Measurements from ENCODE around the gene THADA.

Gene THADA

DNA sequence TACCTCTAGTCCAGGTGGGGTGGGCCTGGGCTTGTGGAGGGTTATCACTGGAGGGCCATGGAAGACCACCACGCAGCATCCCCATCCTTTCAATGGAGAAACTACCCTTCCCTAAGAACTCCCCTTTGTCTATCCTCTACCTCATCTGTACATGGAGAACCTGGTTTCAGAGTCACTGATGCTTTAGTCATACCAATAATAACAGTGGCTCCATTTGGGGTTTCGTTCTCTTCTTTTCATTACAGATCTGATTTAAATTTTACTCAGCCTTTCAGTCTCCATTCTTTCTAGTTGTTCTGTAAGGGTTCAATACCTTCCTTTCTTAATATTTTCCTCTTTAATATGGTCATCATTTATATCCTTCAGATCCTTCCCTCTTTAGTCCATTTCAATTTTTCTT lies 314.8 kb downstream of the THADA start:
- TF ChIP-seq, protein P1, sequence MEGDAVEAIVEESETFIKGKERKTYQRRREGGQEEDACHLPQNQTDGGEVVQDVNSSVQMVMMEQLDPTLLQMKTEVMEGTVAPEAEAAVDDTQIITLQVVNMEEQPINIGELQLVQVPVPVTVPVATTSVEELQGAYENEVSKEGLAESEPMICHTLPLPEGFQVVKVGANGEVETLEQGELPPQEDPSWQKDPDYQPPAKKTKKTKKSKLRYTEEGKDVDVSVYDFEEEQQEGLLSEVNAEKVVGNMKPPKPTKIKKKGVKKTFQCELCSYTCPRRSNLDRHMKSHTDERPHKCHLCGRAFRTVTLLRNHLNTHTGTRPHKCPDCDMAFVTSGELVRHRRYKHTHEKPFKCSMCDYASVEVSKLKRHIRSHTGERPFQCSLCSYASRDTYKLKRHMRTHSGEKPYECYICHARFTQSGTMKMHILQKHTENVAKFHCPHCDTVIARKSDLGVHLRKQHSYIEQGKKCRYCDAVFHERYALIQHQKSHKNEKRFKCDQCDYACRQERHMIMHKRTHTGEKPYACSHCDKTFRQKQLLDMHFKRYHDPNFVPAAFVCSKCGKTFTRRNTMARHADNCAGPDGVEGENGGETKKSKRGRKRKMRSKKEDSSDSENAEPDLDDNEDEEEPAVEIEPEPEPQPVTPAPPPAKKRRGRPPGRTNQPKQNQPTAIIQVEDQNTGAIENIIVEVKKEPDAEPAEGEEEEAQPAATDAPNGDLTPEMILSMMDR (IDR thresholded peaks at IDR 0.05) = no peak
- H3K9me3 ChIP-seq = peaks cover 9% of the 10 kb centered on the region
- no peak overlapping the region for H3K4me3 ChIP-seq (ENCODE audit: low read depth in 1 of 2, low read length in 1 of 2)
- no peak overlapping the region for H3K27ac ChIP-seq
- peaks cover 10 to 15% of the 10 kb centered on the region in 2 experiments for H3K4me1 ChIP-seq (ENCODE audit: control insufficient read depth in 1 of 2, insufficient read depth in 1 of 2, low read depth in 1 of 2, low read length in 1 of 2)
- no peaks in the 10 kb centered on the region for H3K27me3 ChIP-seq
- peaks cover 22% of the 10 kb centered on the region for H3K36me3 ChIP-seq

DNA sequence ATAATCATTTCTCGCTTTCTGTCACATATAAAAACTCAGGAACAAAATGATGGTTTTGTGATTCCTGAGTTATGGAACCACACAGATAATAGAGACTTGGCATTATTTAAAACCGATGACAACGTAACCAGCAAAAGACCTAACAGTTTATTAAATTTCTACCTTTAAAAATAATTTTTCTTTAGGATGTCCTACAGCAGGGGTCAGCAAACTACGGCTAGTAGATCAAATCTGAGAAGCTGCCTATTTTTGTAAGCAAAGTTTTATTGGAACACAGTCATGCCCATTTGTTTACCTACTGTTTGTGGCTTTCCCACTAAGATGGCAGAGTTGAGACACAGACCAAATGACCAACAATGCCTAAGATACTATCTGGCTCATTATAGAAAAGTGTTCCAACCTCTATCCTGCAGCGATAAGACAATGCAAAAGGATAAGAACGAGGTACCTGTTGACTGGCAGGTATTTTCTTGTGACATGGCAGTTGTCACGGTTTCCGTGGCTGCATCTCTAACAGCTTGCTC lies 316.5 kb downstream of the THADA start:
- Histone ChIP-seq H3K9me3 (peaks cover 1% of the 10 kb centered on the region), H3K27me3 (no peaks in the 10 kb centered on the region), H3K4me3 (ENCODE audit: low read depth in 1 of 2, low read length in 1 of 2) (no peak overlapping the region), H3K36me3 (peaks cover 13% of the 10 kb centered on the region), H3K27ac (no peak overlapping the region), H3K4me1 (ENCODE audit: control insufficient read depth in 1 of 2, insufficient read depth in 1 of 2, low read depth in 1 of 2, low read length in 1 of 2) (peaks cover 10 to 15% of the 10 kb centered on the region in 2 experiments)
- TF ChIP-seq, protein P1 (IDR thresholded peaks at IDR 0.05) = no peak

DNA sequence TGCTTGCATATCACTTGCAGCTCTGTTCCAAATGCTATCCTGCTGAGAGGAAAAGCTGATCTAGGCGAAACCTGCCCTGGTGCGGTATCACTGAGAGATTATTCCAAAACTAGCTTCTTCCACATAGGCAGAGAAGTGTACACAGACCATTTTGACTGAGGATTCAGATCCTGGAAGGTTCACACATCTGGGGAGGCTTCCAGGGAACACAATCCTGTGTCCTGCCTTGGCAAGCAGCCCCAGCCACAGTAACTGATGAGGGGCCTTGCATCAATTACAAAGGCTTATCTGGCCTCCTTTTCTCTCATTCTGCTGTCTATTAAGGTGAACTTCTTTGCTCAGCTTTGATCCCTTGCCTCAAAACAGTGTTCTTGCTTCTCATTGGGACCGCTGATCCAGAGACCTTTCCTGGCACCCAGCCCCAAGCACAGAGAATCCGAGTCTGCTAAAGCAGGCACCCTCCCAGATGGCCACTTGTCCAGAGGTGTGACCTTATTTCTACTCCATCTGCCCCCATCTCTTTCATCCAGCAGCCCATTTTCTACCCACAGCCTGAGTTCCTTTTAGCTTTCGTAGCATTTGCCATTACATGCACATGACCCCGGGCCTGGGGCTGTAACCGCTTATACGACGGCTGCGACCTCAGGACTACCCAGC lies 317.1 kb downstream of the THADA start:
- Histone ChIP-seq H3K4me1 (ENCODE audit: control insufficient read depth in 1 of 2, insufficient read depth in 1 of 2, low read depth in 1 of 2, low read length in 1 of 2) (peaks cover 10 to 15% of the 10 kb centered on the region in 2 experiments), H3K27ac (no peak overlapping the region), H3K9me3 (no peaks in the 10 kb centered on the region), H3K36me3 (peaks cover 10% of the 10 kb centered on the region), H3K27me3 (no peaks in the 10 kb centered on the region), H3K4me3 (ENCODE audit: low read depth in 1 of 2, low read length in 1 of 2) (no peak overlapping the region)
- TF ChIP-seq, protein P1 (IDR thresholded peaks at IDR 0.05) = no peak

GRCh38 chr2:43276962-43277391 lies 318.9 kb downstream of the THADA start:
- Histone ChIP-seq H3K27me3 (no peaks in the 10 kb centered on the region), H3K4me1 (ENCODE audit: control insufficient read depth in 1 of 2, insufficient read depth in 1 of 2, low read depth in 1 of 2, low read length in 1 of 2) (peaks cover 10 to 15% of the 10 kb centered on the region in 2 experiments), H3K9me3 (no peaks in the 10 kb centered on the region), H3K36me3 (peaks cover 6% of the 10 kb centered on the region), H3K4me3 (ENCODE audit: low read depth in 1 of 2, low read length in 1 of 2) (no peak overlapping the region), H3K27ac (peak overlapping the region; percentile 62)
- TF ChIP-seq, protein P1 (IDR thresholded peaks at IDR 0.05) = no peak

DNA sequence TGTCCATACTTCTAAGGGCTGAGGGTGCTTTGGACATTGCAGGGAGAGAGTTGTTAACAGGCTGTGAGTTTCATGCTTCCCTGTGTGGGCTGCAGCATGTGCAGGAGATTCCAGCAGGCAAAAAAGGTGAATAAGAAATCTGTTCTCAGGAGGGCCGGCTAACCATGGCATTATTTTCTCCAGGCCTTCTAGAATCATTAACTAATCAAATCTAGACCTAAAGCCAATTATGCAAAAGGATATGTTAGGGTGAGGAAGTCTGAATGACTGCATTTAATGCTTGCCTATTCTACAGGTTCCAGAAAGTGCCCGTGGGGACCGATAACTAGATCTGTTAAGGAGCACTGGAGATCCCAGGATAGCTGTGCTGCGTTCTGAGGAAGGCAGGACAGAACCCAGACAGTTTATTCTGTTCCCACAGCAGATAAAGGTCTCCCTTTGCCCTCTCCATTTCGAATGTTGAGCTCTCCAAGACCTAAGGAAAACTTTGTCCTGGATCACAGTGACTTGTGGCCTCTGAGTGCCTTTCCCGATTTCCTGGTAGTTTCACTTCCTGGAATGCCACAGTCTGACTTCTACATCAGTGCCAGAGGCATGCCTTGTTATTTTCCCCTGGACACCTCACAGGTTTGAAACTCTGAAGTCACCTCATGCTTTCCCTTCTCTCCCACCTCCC lies 319.4 kb downstream of the THADA start:
- TF ChIP-seq, protein P1 (IDR thresholded peaks at IDR 0.05) = no peak
- Histone ChIP-seq H3K4me1 (ENCODE audit: control insufficient read depth in 1 of 2, insufficient read depth in 1 of 2, low read depth in 1 of 2, low read length in 1 of 2) (peaks cover 10 to 15% of the 10 kb centered on the region in 2 experiments), H3K9me3 (no peaks in the 10 kb centered on the region), H3K27ac (peak overlapping the region; percentile 62), H3K4me3 (ENCODE audit: low read depth in 1 of 2, low read length in 1 of 2) (no peak overlapping the region), H3K27me3 (no peaks in the 10 kb centered on the region), H3K36me3 (no peaks in the 10 kb centered on the region)

Data from neutrophil (primary cell).